HG03520 (cell line): ENCODE results near the gene LURAP1L.

Source experiments
- ATAC-seq: cut with Tn5 transposase; IDR thresholded peaks from one replicate; pipeline ENCODE4 v1.9.1; 2021; ENCODE audit warnings: mild to moderate bottlenecking, moderate library complexity; ENCODE audit not compliant: unreplicated experiment

Gene LURAP1L

GRCh38 chr9:12776513-12777055, 1.8 kb downstream of the LURAP1L start:
- ATAC-seq = no peak

GRCh38 chr9:12777121-12778022, 2.6 kb downstream of the LURAP1L start:
- ATAC-seq = no peak

GRCh38 chr9:12778389-12778788, 3.6 kb downstream of the LURAP1L start:
- ATAC-seq = no peak

GRCh38 chr9:12781226-12781733, 6.5 kb downstream of the LURAP1L start:
- ATAC-seq = no peak

- no peak for ATAC-seq
Observed at GRCh38 chr9:12783767-12784460, 9.1 kb downstream of the LURAP1L start.

GRCh38 chr9:12784461-12785259, 9.8 kb downstream of the LURAP1L start:
- ATAC-seq = no peak

GRCh38 chr9:12785260-12785770, 10.5 kb downstream of the LURAP1L start:
- ATAC-seq = no peak

- ATAC-seq = no peak
Observed at GRCh38 chr9:12785941-12786340, 11.1 kb downstream of the LURAP1L start.

- ATAC-seq = no peak
Observed at GRCh38 chr9:12790001-12790400, 15.2 kb downstream of the LURAP1L start.

GRCh38 chr9:12790883-12791282, 16.1 kb downstream of the LURAP1L start:
- no peak for ATAC-seq

- ATAC-seq = no peak
Observed at GRCh38 chr9:12794101-12794799, 19.4 kb downstream of the LURAP1L start.

GRCh38 chr9:12796601-12797000, 21.8 kb downstream of the LURAP1L start:
- ATAC-seq = no peak

- ATAC-seq = no peak
Observed at GRCh38 chr9:12797037-12797436, 22.2 kb downstream of the LURAP1L start.

GRCh38 chr9:12798066-12798770, 23.4 kb downstream of the LURAP1L start:
- ATAC-seq = no peak

GRCh38 chr9:12801187-12801586, 26.4 kb downstream of the LURAP1L start:
- ATAC-seq = no peak

GRCh38 chr9:12801663-12802062, 26.8 kb downstream of the LURAP1L start:
- no peak for ATAC-seq

- no peak for ATAC-seq
Observed at GRCh38 chr9:12802093-12802492, 27.3 kb downstream of the LURAP1L start.

- no peak for ATAC-seq
Observed at GRCh38 chr9:12808569-12808968, 33.7 kb downstream of the LURAP1L start.

- no peak for ATAC-seq
Observed at GRCh38 chr9:12809720-12810119, 34.9 kb downstream of the LURAP1L start.
